Prostate gland (tissue), 2 donors: ENCODE results near the gene SOX18. TPM values are rescaled to one million over a fixed set of nuclear protein-coding genes. Genes with fewer than 3 reads are reported as not detected.

Source experiments
- DNase-seq: peaks from one replicate; pipeline ENCODE4 v3.0.0-alpha.2; 2019; ENCODE audit warnings: low spot score
- H3K27ac ChIP-seq, 2 donors: fragments of 200-600 bp; sonication (generic); 2 replicates each; pipeline ENCODE4 v1.5.1; 2017 to 2019
- H3K27me3 ChIP-seq: fragments of 200-600 bp; sonication (generic); replicated peaks from 2 replicates; pipeline ENCODE4 v1.5.1; 2019; ENCODE audit not compliant: insufficient read depth
- H3K36me3 ChIP-seq, 2 donors: fragments of 200-600 bp; sonication (generic); 1 replicate in 1 of 2; 2 replicates in 1 of 2; pipeline versions ENCODE4 v1.5.1 to v1.8.1; 2017 to 2019
- H3K4me1 ChIP-seq: fragments of 200-600 bp; sonication (generic); replicated peaks from 2 replicates; pipeline ENCODE4 v1.5.1; 2019
- H3K4me3 ChIP-seq, 2 donors: fragments of 200-600 bp; sonication (generic); 2 replicates each; pipeline ENCODE4 v1.5.1; 2017 to 2019
- H3K9me3 ChIP-seq: fragments of 200-600 bp; sonication (generic); 2 replicates; pipeline ENCODE4 v1.5.1; 2017
- CTCF ChIP-seq, 4 experiments: fragments of 200-600 bp in 2 of 4; fragments of 450-650 bp in 2 of 4; sonication (generic) in 2 of 4; IDR thresholded peaks; 1 replicate in 3 of 4; 2 replicates in 1 of 4; pipeline ENCODE4 v1.5.1; 2016 to 2019; ENCODE audit warnings: antibody characterized with exemption in 4 of 4, mild to moderate bottlenecking in 2 of 4, moderate library complexity in 2 of 4
- POLR2A ChIP-seq: fragments of 450-650 bp; IDR thresholded peaks from one replicate; pipeline ENCODE4 v1.6.1; 2016; ENCODE audit warnings: antibody characterized with exemption, mild to moderate bottlenecking
- POLR2AphosphoS5 ChIP-seq: sonication (generic); formaldehyde crosslinking; IDR thresholded peaks from one replicate; pipeline ENCODE4 v1.6.1; 2017; ENCODE audit warnings: antibody characterized with exemption
- WGBS: methylation state at CpG from one replicate; pipeline ENCODE4 v1.1.5; 2018; 5-methylcytosine and 5-hydroxymethylcytosine counted together
- intact Hi-C: fragments of 100-400 bp; cut with DNase I; formaldehyde crosslinking; loops from one replicate; pipeline ENCODE4 v1.14.2; 2022
- total RNA-seq, 2 donors: library from RNA; depleted of rRNA; stranded (reverse); fragments of >200 nt; gene quantifications; one replicate each; pipeline ENCODE4 v1.1.0, GENCODE V29; 2016

The SOX18 gene
- total RNA-seq, 2 donors from 2014 or later: 4.7 to 12.8 TPM

- whole genome bisulfite sequencing: 79% methylated on average over 15 of the region's 17 CpGs
- intact Hi-C loops: no loop called here
- Histone ChIP-seq H3K4me3 (no peak overlapping the region), H3K36me3 (no peaks in the 10 kb centered on the region), H3K9me3 (no peaks in the 10 kb centered on the region), H3K27ac (no peak overlapping the region), H3K27me3 (no peaks in the 10 kb centered on the region), H3K4me1 (peaks cover 3% of the 10 kb centered on the region)
- DNase-seq: no peak
- TF ChIP-seq POLR2AphosphoS5 (no peak), CTCF (IDR thresholded peaks at IDR 0.05) (no peak), POLR2A (no peak)
Observed at GRCh38 chr20:64036346-64037198, 12.9 kb downstream of the SOX18 start.

DNA sequence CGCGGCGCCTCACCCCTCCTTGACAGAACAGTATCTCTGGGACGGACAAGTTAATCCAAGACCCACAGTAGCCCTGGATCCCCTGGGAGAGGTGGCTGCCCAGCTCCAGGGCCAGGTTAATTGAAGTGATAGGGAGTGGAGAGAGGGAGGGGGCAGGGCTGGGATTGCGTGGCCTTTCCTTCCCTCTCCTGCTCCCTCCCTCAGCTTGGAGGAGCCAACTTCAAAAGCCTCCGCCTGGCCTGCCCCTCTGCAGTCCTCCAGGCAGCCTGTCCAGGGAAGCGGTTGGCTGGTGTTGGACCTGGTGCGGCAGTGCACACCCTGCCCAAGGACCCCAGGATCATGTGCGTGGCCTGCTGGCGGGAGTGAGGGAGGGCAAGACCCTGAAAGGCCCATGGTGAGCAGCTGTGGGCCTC, 13.5 kb downstream of the SOX18 start, which contains the start of gene C20orf204:
C20orf204 (plus strand) TSS at position 250 of the 413 bp plus-strand sequence; CDS start at position 392, 142 bp downstream.
- Histone ChIP-seq H3K27ac (no peak within 1 kb of the TSS), H3K36me3 (no peaks in the 10 kb centered on the region), H3K4me1 (peaks cover 3% of the 10 kb centered on the region), H3K4me3 (no peak within 1 kb of the TSS), H3K9me3 (no peaks in the 10 kb centered on the region), H3K27me3 (no peaks in the 10 kb centered on the region)
- intact Hi-C loops: no loop called here
- TF ChIP-seq POLR2AphosphoS5 (no peak), POLR2A (no peak), CTCF (IDR thresholded peaks at IDR 0.05) (no peak)
- 83% methylated on average over 10 of the region's 10 CpGs for WGBS
- no peak for DNase-seq

- no peak overlapping the region for H3K27ac ChIP-seq
- no peaks in the 10 kb centered on the region for H3K27me3 ChIP-seq
- no peak overlapping the region for H3K4me3 ChIP-seq
- WGBS: 75% methylated on average over 17 of the region's 17 CpGs
- DNase-seq: no peak
- no peaks in the 10 kb centered on the region for H3K9me3 ChIP-seq
- intact Hi-C loops: no loop called here
- H3K4me1 ChIP-seq: peaks cover 3% of the 10 kb centered on the region
- TF ChIP-seq CTCF (IDR thresholded peaks at IDR 0.05) (no peak), POLR2A (no peak), POLR2AphosphoS5 (no peak)
- H3K36me3 ChIP-seq: no peaks in the 10 kb centered on the region
Observed at GRCh38 chr20:64035066-64035932, 14.1 kb downstream of the SOX18 start.

- peaks cover 0 to 13% of the 10 kb centered on the region in 2 donors for H3K36me3 ChIP-seq
- H3K4me3 ChIP-seq: no peak overlapping the region
- intact Hi-C loops: no loop called here
- no peak for DNase-seq
- H3K9me3 ChIP-seq: no peaks in the 10 kb centered on the region
- TF ChIP-seq POLR2AphosphoS5 (no peak), POLR2A (no peak), CTCF (IDR thresholded peaks at IDR 0.05) (no peak)
- H3K27ac ChIP-seq: no peak overlapping the region
- no peaks in the 10 kb centered on the region for H3K27me3 ChIP-seq
- peaks cover 3% of the 10 kb centered on the region for H3K4me1 ChIP-seq
- WGBS: 78% methylated on average over 11 of the region's 11 CpGs
Observed at GRCh38 chr20:64033981-64034493, 15.4 kb downstream of the SOX18 start.
